GM10266 (cell line): ENCODE data around the gene SMC1A.
"Not testable (repeated sequence)": the region's sequence is repeated elsewhere in the genome, so short reads cannot be mapped to it uniquely, and the experiment has no call there.

Source experiments
- DNase-seq: peaks from one replicate; pipeline ENCODE4 v3.0.0; 2012; ENCODE audit errors: extremely low spot score
- CTCF ChIP-seq: IDR thresholded peaks from 2 replicates; pipeline ENCODE4 v1.5.1; 2012; ENCODE audit warnings: mild to moderate bottlenecking, low read depth; ENCODE audit not compliant: control insufficient read depth, insufficient read depth; ENCODE audit errors: missing control alignments

Gene SMC1A

GRCh38 chrX:53422086-53422860 is at the start of gene SMC1A:
SMC1A (minus strand) TSS chrX:53422654; CDS start chrX:53422600, 54 bp downstream.
- peak; percentile 89 for DNase-seq
- TF ChIP-seq CTCF, result no peak

GRCh38 chrX:53471346-53471745 is 48.9 kb upstream of the SMC1A start:
- DNase-seq, result no peak
- TF ChIP-seq CTCF, result no peak

- DNase-seq, result not testable (repeated sequence)
Measured at GRCh38 chrX:53468659-53469058, 46.2 kb upstream of the SMC1A start.

GRCh38 chrX:53458082-53458481 is 35.6 kb upstream of the SMC1A start:
- DNase-seq, result no peak
- TF ChIP-seq CTCF, result no peak

GRCh38 chrX:53456254-53456653 is 33.8 kb upstream of the SMC1A start:
- DNase-seq, result no peak
- no peak for TF ChIP-seq CTCF

GRCh38 chrX:53452812-53453211 is 30.4 kb upstream of the SMC1A start:
- no peak for DNase-seq
- no peak for TF ChIP-seq CTCF

- TF ChIP-seq CTCF, result no peak
- DNase-seq, result no peak
Measured at GRCh38 chrX:53449632-53450031, 27.2 kb upstream of the SMC1A start.

GRCh38 chrX:53447441-53447840 is 25.0 kb upstream of the SMC1A start:
- no peak for TF ChIP-seq CTCF
- no peak for DNase-seq
